Ishikawa (cell line): ENCODE measurements around the gene LTA4H.

Experiments used
- CEBPB ChIP-seq: IDR thresholded peaks from 2 replicates; pipeline ENCODE4 v1.6.1; 2012
- CREB1 ChIP-seq: IDR thresholded peaks from 2 replicates; pipeline ENCODE4 v1.6.1; 2012; ENCODE audit warnings: low read depth
- EGR1 ChIP-seq: IDR thresholded peaks from 2 replicates; pipeline ENCODE4 v1.6.1; 2012
- EP300 ChIP-seq: IDR thresholded peaks from 2 replicates; pipeline ENCODE4 v1.6.1; 2012; ENCODE audit warnings: borderline replicate concordance
- FOXM1 ChIP-seq: IDR thresholded peaks from 2 replicates; pipeline ENCODE4 v1.6.1; 2012; ENCODE audit warnings: low read depth, borderline replicate concordance
- NFIC ChIP-seq: IDR thresholded peaks from 2 replicates; pipeline ENCODE4 v1.6.1; 2012
- RAD21 ChIP-seq: IDR thresholded peaks from 2 replicates; pipeline ENCODE4 v1.6.1; 2012; ENCODE audit warnings: low read depth
- TAF1 ChIP-seq: IDR thresholded peaks from 2 replicates; pipeline ENCODE4 v1.6.1; 2012; ENCODE audit warnings: low read depth, mild to moderate bottlenecking
- TCF12 ChIP-seq: IDR thresholded peaks from 2 replicates; pipeline ENCODE4 v1.6.1; 2012; ENCODE audit warnings: low read depth
- TEAD4 ChIP-seq: IDR thresholded peaks from 2 replicates; pipeline ENCODE4 v1.6.1; 2012
- USF1 ChIP-seq: IDR thresholded peaks from 2 replicates; pipeline ENCODE4 v1.6.1; 2012
- YY1 ChIP-seq: IDR thresholded peaks from 2 replicates; pipeline ENCODE4 v1.6.1; 2012; ENCODE audit warnings: low read depth
- ZBTB7A ChIP-seq: IDR thresholded peaks from 2 replicates; pipeline ENCODE4 v1.6.1; 2012; ENCODE audit warnings: low read depth
- TF ChIP-seq, protein P1 (sequence below): IDR thresholded peaks from 2 replicates; pipeline ENCODE4 v1.6.1; 2012; ENCODE audit warnings: low read depth, mild to moderate bottlenecking
- TF ChIP-seq, protein P2 (sequence below): IDR thresholded peaks from 2 replicates; pipeline ENCODE4 v1.6.1; 2012

The LTA4H gene

DNA sequence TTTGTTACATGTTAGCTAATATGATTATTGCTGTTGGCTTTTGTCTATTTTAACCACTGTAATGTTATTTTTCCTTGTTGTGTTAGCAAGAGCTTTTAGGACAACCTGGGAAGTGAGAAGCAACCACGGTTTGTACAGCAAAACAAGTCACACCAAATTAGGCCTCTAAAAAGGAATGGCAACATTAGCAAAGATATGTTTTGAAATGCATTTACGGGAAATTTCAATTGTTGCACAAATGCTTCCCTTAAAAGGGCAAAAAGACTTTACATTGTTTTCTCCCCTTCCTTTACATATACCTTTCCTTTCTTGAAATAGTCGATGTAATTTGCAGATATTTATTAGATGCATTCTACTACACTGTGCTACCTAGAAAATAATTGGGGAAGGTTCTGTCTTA lies 4.1 kb upstream of the LTA4H start:
- no peak for TF ChIP-seq CEBPB
- TF ChIP-seq, protein P1, sequence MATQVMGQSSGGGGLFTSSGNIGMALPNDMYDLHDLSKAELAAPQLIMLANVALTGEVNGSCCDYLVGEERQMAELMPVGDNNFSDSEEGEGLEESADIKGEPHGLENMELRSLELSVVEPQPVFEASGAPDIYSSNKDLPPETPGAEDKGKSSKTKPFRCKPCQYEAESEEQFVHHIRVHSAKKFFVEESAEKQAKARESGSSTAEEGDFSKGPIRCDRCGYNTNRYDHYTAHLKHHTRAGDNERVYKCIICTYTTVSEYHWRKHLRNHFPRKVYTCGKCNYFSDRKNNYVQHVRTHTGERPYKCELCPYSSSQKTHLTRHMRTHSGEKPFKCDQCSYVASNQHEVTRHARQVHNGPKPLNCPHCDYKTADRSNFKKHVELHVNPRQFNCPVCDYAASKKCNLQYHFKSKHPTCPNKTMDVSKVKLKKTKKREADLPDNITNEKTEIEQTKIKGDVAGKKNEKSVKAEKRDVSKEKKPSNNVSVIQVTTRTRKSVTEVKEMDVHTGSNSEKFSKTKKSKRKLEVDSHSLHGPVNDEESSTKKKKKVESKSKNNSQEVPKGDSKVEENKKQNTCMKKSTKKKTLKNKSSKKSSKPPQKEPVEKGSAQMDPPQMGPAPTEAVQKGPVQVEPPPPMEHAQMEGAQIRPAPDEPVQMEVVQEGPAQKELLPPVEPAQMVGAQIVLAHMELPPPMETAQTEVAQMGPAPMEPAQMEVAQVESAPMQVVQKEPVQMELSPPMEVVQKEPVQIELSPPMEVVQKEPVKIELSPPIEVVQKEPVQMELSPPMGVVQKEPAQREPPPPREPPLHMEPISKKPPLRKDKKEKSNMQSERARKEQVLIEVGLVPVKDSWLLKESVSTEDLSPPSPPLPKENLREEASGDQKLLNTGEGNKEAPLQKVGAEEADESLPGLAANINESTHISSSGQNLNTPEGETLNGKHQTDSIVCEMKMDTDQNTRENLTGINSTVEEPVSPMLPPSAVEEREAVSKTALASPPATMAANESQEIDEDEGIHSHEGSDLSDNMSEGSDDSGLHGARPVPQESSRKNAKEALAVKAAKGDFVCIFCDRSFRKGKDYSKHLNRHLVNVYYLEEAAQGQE, result no peak
- no peak for TF ChIP-seq YY1
- TF ChIP-seq ZBTB7A, result no peak
- no peak for TF ChIP-seq TEAD4
- TF ChIP-seq EP300, result no peak
- TF ChIP-seq FOXM1, result no peak
- no peak for TF ChIP-seq EGR1
- no peak for TF ChIP-seq CREB1
- no peak for TF ChIP-seq RAD21
- TF ChIP-seq NFIC, result no peak
- no peak for TF ChIP-seq TAF1

DNA sequence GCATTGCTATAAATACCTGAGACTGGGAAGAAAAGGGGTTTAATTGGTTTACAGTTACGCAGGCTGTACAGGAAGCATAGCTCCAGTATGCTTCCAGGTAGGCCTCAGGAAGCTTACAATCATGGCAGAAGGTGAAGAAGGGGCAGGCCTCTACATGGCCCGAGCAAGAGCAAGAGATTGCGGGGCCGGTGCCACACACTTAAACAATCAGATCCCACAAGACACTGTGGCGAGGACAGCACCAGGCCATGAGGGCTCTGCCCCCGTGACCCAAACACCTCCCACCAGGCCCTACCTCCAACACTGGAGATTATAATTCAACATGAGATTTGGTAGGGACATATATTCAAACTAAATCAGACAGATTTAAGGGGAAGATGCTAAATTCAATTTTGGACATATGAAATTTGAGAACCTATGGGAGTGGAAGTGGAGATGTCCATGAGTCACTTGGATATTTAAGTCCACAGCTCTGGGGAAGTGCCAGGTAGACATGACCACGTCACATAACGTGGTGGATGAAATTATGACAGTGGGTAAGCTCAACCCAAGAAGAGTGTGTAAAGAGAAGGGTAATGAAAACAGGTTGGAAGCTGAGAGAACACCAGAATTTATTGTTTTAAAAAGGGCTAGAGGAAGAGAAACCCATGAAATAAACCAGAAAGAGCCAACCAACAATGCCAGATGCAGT lies 1.5 kb upstream of the LTA4H start:
- TF ChIP-seq ZBTB7A (no peak), CEBPB (no peak), CREB1 (no peak), YY1 (no peak), RAD21 (no peak), TEAD4 (no peak), NFIC (no peak), EGR1 (no peak), EP300 (no peak), FOXM1 (no peak), TCF12 (no peak), USF1 (no peak), TAF1 (no peak)
- TF ChIP-seq, protein P1, result no peak
- TF ChIP-seq, protein P2, sequence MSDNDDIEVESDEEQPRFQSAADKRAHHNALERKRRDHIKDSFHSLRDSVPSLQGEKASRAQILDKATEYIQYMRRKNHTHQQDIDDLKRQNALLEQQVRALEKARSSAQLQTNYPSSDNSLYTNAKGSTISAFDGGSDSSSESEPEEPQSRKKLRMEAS, result no peak

DNA sequence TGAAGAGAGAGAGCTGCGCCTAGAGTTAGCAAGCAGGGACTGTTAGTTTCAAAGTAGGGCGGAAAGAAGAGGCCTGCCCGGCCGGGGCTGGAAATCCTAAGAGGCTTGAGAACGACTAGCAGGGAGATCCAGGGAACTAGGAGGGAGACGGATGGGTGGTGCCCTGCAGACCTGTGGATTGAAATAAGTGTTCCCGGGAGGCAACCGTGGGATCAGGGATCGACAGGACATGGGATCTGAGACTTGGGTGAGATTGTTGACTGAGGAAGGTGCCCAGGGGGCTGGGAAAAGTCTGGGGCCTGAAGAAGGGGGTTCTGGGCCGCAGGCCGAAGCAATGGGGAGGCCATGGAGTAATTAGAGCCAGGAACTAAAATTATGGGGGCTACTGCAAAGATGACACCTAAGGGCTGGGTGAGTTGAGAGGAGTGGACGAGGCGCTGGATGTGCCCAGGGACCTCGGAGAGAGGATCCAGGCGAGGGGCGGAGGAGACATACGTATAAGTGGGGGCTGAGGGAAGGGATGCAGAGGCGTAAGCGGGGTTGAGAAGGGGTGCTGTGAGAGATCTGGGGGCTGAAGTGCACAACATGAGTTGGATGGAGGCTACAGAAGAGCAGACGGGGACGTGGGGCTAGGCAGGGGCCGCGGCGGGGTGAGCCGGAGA lies 635 bp downstream of the LTA4H start:
- TF ChIP-seq, protein P1, result no peak
- no peak for TF ChIP-seq RAD21
- no peak for TF ChIP-seq FOXM1
- no peak for TF ChIP-seq YY1
- TF ChIP-seq NFIC, result no peak
- TF ChIP-seq TEAD4, result no peak
- TF ChIP-seq EP300, result no peak
- no peak for TF ChIP-seq EGR1
- TF ChIP-seq CREB1, result no peak
- no peak for TF ChIP-seq USF1
- TF ChIP-seq, protein P2, result no peak
- no peak for TF ChIP-seq TAF1
- no peak for TF ChIP-seq TCF12
- no peak for TF ChIP-seq CEBPB
- TF ChIP-seq ZBTB7A, result no peak
